Osteocyte (in vitro differentiated cells): ENCODE results near the gene SF3A1. TPM values are rescaled to one million over a fixed set of nuclear protein-coding genes. Genes with fewer than 3 reads are reported as not detected.

Source experiments
- DNase-seq: peaks from one replicate; pipeline ENCODE4 v3.0.0; 2021; ENCODE audit warnings: mixed read lengths; ENCODE audit not compliant: unreplicated experiment; ENCODE audit errors: extremely low spot score
- H3K27ac Mint-ChIP-seq: one replicate; pipeline ENCODE4 v1.8.0; 2021; ENCODE audit warnings: mild to moderate bottlenecking, mixed read lengths; ENCODE audit not compliant: unreplicated experiment
- H3K27me3 Mint-ChIP-seq: one replicate; pipeline ENCODE4 v1.8.0; 2021; ENCODE audit warnings: mixed read lengths; ENCODE audit not compliant: unreplicated experiment
- H3K36me3 Mint-ChIP-seq: one replicate; pipeline ENCODE4 v1.8.0; 2021; ENCODE audit warnings: mixed read lengths; ENCODE audit not compliant: unreplicated experiment
- H3K4me1 Mint-ChIP-seq: one replicate; pipeline ENCODE4 v1.8.0; 2021; ENCODE audit warnings: mixed read lengths; ENCODE audit not compliant: unreplicated experiment
- H3K4me3 Mint-ChIP-seq: one replicate; pipeline ENCODE4 v1.8.0; 2021; ENCODE audit warnings: mild to moderate bottlenecking, moderate library complexity, mixed read lengths; ENCODE audit not compliant: unreplicated experiment
- H3K9me3 Mint-ChIP-seq: one replicate; pipeline ENCODE4 v1.8.0; 2021; ENCODE audit warnings: mixed read lengths; ENCODE audit not compliant: unreplicated experiment
- total RNA-seq: library from RNA; stranded (reverse); gene quantifications from 2 replicates; pipeline ENCODE4 v1.2.1, GENCODE V29; 2021
- TF ChIP-seq, protein P1 (sequence below): fragments of 200-600 bp; sonication (generic); IDR thresholded peaks from 2 replicates; pipeline ENCODE4 v1.5.0; 2021; ENCODE audit warnings: antibody characterized with exemption, mild to moderate bottlenecking, moderate library complexity

Gene SF3A1
- total RNA-seq, 1 donor from 2014 or later = 170 TPM

DNA sequence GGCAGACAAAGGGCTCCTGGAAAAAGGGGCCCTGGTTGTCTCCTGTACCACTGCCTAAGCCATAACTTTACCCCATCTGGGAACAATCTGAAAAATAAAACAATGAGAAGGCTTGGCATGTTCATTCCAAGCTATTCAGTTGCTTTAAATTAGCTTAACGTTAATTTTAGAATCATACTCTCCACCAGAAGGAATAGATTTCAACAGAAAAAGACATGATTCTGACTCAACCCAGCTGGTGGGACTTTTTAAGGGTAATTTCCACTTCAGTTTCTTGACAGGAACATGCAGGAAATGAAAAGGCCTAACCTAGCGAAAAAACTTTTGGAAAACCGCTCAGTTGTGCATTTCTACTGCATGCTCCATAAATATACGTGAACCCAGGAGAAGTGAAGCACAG, 7.9 kb downstream of the SF3A1 start:
- TF ChIP-seq, protein P1, sequence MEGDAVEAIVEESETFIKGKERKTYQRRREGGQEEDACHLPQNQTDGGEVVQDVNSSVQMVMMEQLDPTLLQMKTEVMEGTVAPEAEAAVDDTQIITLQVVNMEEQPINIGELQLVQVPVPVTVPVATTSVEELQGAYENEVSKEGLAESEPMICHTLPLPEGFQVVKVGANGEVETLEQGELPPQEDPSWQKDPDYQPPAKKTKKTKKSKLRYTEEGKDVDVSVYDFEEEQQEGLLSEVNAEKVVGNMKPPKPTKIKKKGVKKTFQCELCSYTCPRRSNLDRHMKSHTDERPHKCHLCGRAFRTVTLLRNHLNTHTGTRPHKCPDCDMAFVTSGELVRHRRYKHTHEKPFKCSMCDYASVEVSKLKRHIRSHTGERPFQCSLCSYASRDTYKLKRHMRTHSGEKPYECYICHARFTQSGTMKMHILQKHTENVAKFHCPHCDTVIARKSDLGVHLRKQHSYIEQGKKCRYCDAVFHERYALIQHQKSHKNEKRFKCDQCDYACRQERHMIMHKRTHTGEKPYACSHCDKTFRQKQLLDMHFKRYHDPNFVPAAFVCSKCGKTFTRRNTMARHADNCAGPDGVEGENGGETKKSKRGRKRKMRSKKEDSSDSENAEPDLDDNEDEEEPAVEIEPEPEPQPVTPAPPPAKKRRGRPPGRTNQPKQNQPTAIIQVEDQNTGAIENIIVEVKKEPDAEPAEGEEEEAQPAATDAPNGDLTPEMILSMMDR = no peak
- DNase-seq = no peak
- Mint-ChIP-seq H3K4me1 (no peaks in the 10 kb centered on the region), H3K36me3 (peaks cover 42% of the 10 kb centered on the region), H3K4me3 (no peak overlapping the region), H3K27me3 (no peaks in the 10 kb centered on the region), H3K9me3 (no peaks in the 10 kb centered on the region), H3K27ac (no peak overlapping the region)

DNA sequence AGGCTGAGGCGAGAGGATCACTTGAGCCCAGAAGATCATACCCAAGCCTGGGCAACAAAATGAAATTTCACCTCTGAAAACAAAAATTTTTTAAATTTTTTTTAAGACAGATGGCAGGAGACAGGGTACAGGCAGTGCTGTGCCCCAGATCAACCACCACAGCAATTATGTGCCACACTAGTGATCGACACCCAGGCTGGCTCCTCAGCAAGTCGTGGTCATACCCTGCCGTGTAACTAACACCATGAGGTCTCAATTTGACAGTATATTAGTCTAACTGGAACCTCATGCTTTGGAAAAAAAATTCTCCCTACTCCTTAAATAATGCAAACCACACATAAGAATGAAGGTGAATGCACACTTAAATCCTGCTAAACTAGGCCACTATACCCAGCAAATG, 8.3 kb downstream of the SF3A1 start:
- Mint-ChIP-seq H3K4me1 (no peaks in the 10 kb centered on the region), H3K4me3 (no peak overlapping the region), H3K36me3 (peaks cover 43% of the 10 kb centered on the region), H3K27me3 (no peaks in the 10 kb centered on the region), H3K27ac (no peak overlapping the region), H3K9me3 (no peaks in the 10 kb centered on the region)
- TF ChIP-seq, protein P1 = no peak
- no peak for DNase-seq

DNA sequence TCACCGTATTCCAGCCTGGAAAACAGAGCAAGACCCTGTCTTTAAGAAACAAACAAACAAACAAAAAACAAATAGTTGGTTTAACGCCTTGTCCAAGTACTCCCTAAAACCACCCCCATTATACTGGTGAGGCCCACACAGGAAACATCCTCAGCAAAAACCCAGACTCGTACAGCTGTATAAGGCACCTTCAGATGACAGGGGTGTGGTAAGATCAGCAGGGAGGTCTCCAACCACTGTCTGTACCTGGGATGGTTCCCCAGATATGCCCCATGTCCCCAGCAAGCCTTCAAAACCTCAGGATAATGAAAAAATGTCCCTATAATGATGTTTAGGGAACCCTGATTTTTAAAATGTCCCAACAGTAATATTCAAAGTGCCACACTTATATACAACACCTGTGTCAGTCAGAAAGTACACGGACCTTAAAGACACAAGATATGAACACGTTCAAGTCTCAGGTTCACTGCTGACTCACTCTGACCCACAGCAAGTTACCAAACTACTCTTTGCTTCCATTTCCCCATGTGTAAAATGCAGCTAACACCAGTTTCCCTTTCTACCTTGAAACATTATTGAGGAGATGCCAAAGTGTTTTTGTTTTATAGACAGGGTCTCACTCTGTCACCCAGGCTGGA, 9.3 kb downstream of the SF3A1 start:
- Mint-ChIP-seq H3K27ac (no peak overlapping the region), H3K4me1 (no peaks in the 10 kb centered on the region), H3K36me3 (peaks cover 43% of the 10 kb centered on the region), H3K4me3 (no peak overlapping the region), H3K9me3 (no peaks in the 10 kb centered on the region), H3K27me3 (no peaks in the 10 kb centered on the region)
- TF ChIP-seq, protein P1 = no peak
- DNase-seq = no peak

DNA sequence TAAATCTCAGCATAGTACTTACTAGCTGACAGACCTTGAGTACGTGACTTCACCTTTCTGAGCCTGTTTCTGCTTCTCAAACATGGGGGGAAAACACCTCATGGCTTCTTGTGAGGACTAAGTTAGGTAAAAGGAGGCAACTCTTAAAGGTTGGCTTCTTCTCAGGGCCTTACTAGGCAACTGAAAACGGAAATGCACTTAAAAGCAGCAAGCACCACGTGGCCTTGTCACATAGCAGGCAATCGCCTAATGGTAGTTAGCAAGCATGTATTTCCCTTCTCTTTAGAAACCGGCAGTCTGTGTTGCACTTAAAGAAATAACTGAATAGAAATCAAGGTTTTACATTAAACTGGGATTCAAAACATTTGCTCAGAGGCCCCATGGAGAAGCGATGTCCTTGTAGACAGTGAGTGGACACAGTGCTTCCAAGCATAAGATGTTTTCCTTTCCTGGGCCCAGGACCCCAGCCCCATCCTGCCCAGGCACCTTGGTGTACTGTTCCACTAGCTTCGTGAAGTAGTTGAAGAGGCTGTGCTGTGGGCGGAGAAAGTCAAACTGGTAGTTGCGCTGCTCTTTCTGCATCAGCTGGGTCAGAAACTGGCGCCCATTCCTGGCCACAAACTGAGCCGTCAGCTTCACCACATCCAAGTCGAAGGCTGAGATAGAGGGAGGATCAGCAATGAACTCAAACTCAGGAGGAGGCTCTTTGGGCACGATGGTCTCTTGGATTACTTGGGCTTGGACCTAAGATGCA, 12.1 kb downstream of the SF3A1 start:
- no peak for DNase-seq
- Mint-ChIP-seq H3K36me3 (peaks cover 45% of the 10 kb centered on the region), H3K27me3 (no peaks in the 10 kb centered on the region), H3K27ac (no peak overlapping the region), H3K4me1 (peaks cover 2% of the 10 kb centered on the region), H3K4me3 (no peak overlapping the region), H3K9me3 (no peaks in the 10 kb centered on the region)
- TF ChIP-seq, protein P1 = no peak

DNA sequence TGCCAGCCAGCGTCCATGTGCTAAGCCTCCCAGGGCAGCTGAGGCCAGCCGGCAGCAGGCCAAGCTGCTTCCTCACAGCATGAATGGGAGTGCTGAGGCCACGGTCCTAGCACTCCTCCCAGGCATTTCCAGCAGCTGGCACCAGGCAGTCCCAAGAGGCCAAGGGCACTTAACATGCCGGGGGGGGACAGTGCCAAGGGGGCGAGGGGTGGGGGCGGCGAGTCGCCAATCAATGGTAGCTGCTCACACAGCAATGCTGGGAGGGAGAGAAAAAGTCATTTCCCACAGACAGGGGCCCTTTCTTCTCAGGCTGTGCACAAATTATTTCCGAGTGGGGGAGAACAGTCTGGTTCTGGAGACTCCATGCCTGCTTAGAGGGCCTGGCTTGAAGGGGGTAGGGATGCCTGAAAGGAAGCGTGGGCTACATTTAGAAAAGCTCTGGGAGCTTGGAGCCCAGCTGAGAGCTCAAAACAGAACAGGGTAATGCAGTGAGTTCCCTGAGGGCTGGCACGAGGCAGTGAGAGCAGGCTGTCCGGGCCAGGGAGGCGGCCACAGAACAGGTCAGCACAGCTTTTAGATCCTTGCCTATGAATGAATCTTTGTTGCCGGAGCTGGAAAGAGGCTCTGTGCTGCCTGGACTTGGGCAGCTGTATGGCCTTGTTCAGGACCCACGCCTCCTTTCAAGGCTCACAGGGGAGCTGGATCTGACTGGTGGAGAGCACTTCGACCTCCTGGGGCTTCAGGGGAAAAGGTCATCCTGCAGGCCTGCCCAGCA, 15.6 kb downstream of the SF3A1 start:
- DNase-seq = no peak
- no peak overlapping the region for H3K27ac Mint-ChIP-seq
- no peaks in the 10 kb centered on the region for H3K27me3 Mint-ChIP-seq
- no peak overlapping the region for H3K4me3 Mint-ChIP-seq
- TF ChIP-seq, protein P1 = no peak
- peaks cover 2% of the 10 kb centered on the region for H3K4me1 Mint-ChIP-seq
- peaks cover 61% of the 10 kb centered on the region for H3K36me3 Mint-ChIP-seq
- no peaks in the 10 kb centered on the region for H3K9me3 Mint-ChIP-seq
